A549 treated with CORT108297 at 1 μM for 4 hours (cell line): ENCODE measurements around the gene OR2B2. TPM values are rescaled to one million over a fixed set of nuclear protein-coding genes. Genes with fewer than 3 reads are reported as not detected.

ENCODE experiments used
- total RNA-seq: library from RNA; stranded (reverse); fragments of 200-300 nt; extraction: Qiagen RNA extraction; gene quantifications from 5 replicates; pipeline ENCODE4 v1.2.3, GENCODE V29; 2022

OR2B2 gene
- total RNA-seq = not detected in 5 replicates

DNA sequence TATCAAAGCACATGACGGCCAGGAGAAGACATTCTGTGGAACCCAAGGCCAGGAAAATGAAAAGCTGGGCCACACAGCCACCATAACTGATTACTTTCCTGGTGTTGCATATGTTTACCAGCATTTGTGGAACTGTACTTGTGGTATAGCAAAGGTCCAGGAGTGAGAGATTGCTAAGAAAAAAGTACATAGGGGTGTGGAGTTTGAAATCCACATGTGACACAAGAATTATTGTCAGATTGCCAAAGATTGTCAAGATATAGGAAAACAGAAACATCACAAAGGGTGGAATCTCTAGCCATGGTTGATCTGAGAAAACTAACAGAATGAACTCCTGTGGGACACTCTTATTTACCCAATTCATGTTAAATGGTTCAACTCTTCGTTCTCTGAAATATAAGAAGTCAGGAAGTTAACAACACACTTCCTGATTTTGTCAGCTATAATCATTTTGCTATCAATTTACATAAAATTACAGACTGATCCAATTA lies at the start of gene OR2B2:
TSS of gene OR2B2 (minus strand) at position 441 of the 491 bp plus-strand sequence. CDS start at position 364, 77 bp downstream.

GRCh38 chr6:27956941-27957340 lies 44.7 kb upstream of the OR2B2 start, which contains the start of gene OR2B6:
Gene OR2B6 (plus strand): TSS chr6:27957241. CDS start chr6:27957241, 0 bp downstream.

Other genes with a start within 250 kb of the OR2B2 start
- gene OR2B6, start 44.8 kb upstream of the OR2B2 start, total RNA-seq = 0.08 to 0.32 TPM (median 0.15 TPM) in 3 of 5 replicates, not detected in the others
- 0.93 to 1.1 TPM (median 0.98 TPM) in 5 replicates for gene ZNF165, start 168.2 kb upstream of the OR2B2 start, total RNA-seq
- gene ZSCAN16, start 212.2 kb upstream of the OR2B2 start, total RNA-seq = 3.9 to 5.1 TPM (median 4.2 TPM) in 5 replicates
- gene ZKSCAN8, start 229.5 kb upstream of the OR2B2 start, total RNA-seq = 4.0 to 6.0 TPM (median 5.2 TPM) in 5 replicates